HCT116 (cell line): Measurements from ENCODE around the gene VAMP2. TPM values are rescaled to one million over a fixed set of nuclear protein-coding genes. Genes with fewer than 3 reads are reported as not detected.

Source experiments
- ATAC-seq: fragments of 200-7000 bp; cut with Tn5 transposase; 2 replicates; pipeline ENCODE4 v1.9.1; 2020; ENCODE audit warnings: mild to moderate bottlenecking, moderate library complexity
- BruUV-seq: library from RNA; stranded (reverse); fragments of 400-500 nt; replicated peaks from 2 replicates; lab custom pipeline; 2021; lab: Mats Ljungman, UMichigan
- CTCF ChIA-PET: fragments of 300-600 bp; sonication (Branson Sonifier 250); formaldehyde crosslinking; loops from one replicate; lab custom pipeline; 2021; ENCODE audit warnings: antibody characterized with exemption; lab: Charles Lee
- POLR2A ChIA-PET: fragments of 300-600, 350-600 bp; sonication (Branson Sonifier 250); formaldehyde crosslinking; loops from one replicate; lab custom pipeline; 2021; ENCODE audit warnings: antibody characterized with exemption; lab: Charles Lee
- RAD21 ChIA-PET, 2 experiments: fragments of 300-600 bp; sonication (Branson Sonifier 250); formaldehyde crosslinking; loops; one replicate each; lab custom pipeline; 2023; ENCODE audit warnings: low total read pairs in 2 of 2; ENCODE audit not compliant: uncharacterized antibody in 2 of 2, unreplicated experiment in 2 of 2, low non-redundant PET in 1 of 2; lab: Charles Lee
- DNase-seq: peaks from one replicate; pipeline ENCODE4 v3.0.0-alpha.2; 2010; ENCODE audit warnings: low read depth, low spot score
- H2AFZ ChIP-seq: fragments of 200-600 bp; shearing (Covaris generic), sonication (generic); 2 replicates; pipeline ENCODE4 v1.6.1; 2017; ENCODE audit warnings: low read depth, mixed run types, mixed read lengths, antibody characterized with exemption, low read length; ENCODE audit not compliant: poor library complexity, severe bottlenecking
- H3K27ac ChIP-seq: 2 replicates; pipeline ENCODE4 v1.5.1; 2012; ENCODE audit warnings: low read depth, low read length
- H3K27me3 ChIP-seq: fragments of 200-600 bp; sonication (generic); 2 replicates; pipeline ENCODE4 v1.6.1; 2016; ENCODE audit warnings: mixed run types, low read length, mixed read lengths; ENCODE audit not compliant: insufficient read depth
- H3K36me3 ChIP-seq, 2 experiments: fragments of 200-500 bp in 1 of 2; fragments of 200-600 bp in 1 of 2; sonication (Bioruptor generic) in 1 of 2; sonication (generic) in 1 of 2; 2 replicates each; pipeline versions ENCODE4 v1.5.1 to v1.6.1; 2014 to 2016; ENCODE audit warnings: low read length in 2 of 2, inconsistent platforms in 1 of 2, mixed read lengths in 1 of 2, mixed run types in 1 of 2; ENCODE audit not compliant: insufficient read depth in 2 of 2, control insufficient read depth in 1 of 2
- H3K4me1 ChIP-seq, 2 experiments: fragments of 200-600 bp in 1 of 2; sonication (generic) in 1 of 2; 2 replicates each; pipeline versions ENCODE4 v1.5.1 to v1.6.1; 2012 to 2017; ENCODE audit warnings: low read length in 2 of 2, inconsistent platforms in 1 of 2, mild to moderate bottlenecking in 1 of 2, mixed read lengths in 1 of 2, mixed run types in 1 of 2, moderate library complexity in 1 of 2; ENCODE audit not compliant: insufficient read depth in 2 of 2, control insufficient read depth in 1 of 2
- H3K4me2 ChIP-seq: fragments of 200-600 bp; sonication (generic); 2 replicates; pipeline ENCODE4 v1.6.1; 2017; ENCODE audit warnings: mixed run types, low read length, mixed read lengths
- H3K4me3 ChIP-seq, 2 experiments: fragments of 200-600 bp in 1 of 2; sonication (generic) in 1 of 2; replicated peaks in 1 of 2; 2 replicates each; pipeline ENCODE4 v1.5.1; 2011 to 2016; ENCODE audit warnings: low read length in 2 of 2, control low read depth in 1 of 2, low read depth in 1 of 2, mild to moderate bottlenecking in 1 of 2, mixed read lengths in 1 of 2, mixed run types in 1 of 2
- H3K79me2 ChIP-seq: fragments of 200-600 bp; sonication (generic); 2 replicates; pipeline ENCODE4 v1.6.1; 2017; ENCODE audit warnings: mild to moderate bottlenecking, mixed run types, low read length, moderate library complexity, mixed read lengths; ENCODE audit not compliant: insufficient read depth
- H3K9ac ChIP-seq: fragments of 200-600 bp; sonication (generic); 2 replicates; pipeline ENCODE4 v1.6.1; 2016; ENCODE audit warnings: low read length, mixed read lengths
- H3K9me2 ChIP-seq: fragments of 200-600 bp; sonication (generic), shearing (Covaris generic); 2 replicates; pipeline ENCODE4 v1.6.1; 2017; ENCODE audit warnings: mixed run types, mild to moderate bottlenecking, moderate library complexity; ENCODE audit not compliant: insufficient read depth
- H3K9me3 ChIP-seq, 2 experiments: fragments of 200-500 bp in 1 of 2; fragments of 200-600 bp in 1 of 2; sonication (Bioruptor generic) in 1 of 2; sonication (generic) in 1 of 2; 2 replicates each; pipeline ENCODE4 v1.6.1; 2014 to 2017; ENCODE audit warnings: low read length in 2 of 2, mixed read lengths in 2 of 2, inconsistent platforms in 1 of 2, low read depth in 1 of 2, mild to moderate bottlenecking in 1 of 2, mixed run types in 1 of 2, moderate library complexity in 1 of 2; ENCODE audit not compliant: control insufficient read depth in 1 of 2, insufficient read depth in 1 of 2
- H4K20me1 ChIP-seq: fragments of 200-600 bp; sonication (generic), shearing (Covaris generic); 2 replicates; pipeline ENCODE4 v1.6.1; 2017; ENCODE audit warnings: mixed run types, mild to moderate bottlenecking, moderate library complexity; ENCODE audit not compliant: insufficient read depth
- ATF3 ChIP-seq: IDR thresholded peaks from 2 replicates; pipeline ENCODE4 v1.6.1; 2012
- CBX3 ChIP-seq: IDR thresholded peaks from 2 replicates; pipeline ENCODE4 v1.6.1; 2012; ENCODE audit warnings: low read depth
- CEBPB ChIP-seq: IDR thresholded peaks from 2 replicates; pipeline ENCODE4 v1.6.1; 2012; ENCODE audit warnings: low read depth
- CTCF ChIP-seq, 3 experiments: fragments of 200-600 bp in 1 of 3; sonication (generic) in 1 of 3; IDR thresholded peaks in 2 of 3; conservative IDR thresholded peaks in 1 of 3; 2 replicates each; pipeline ENCODE4 v1.5.1; 2012 to 2017; ENCODE audit warnings: low read depth in 2 of 3, low read length in 2 of 3, antibody characterized with exemption in 1 of 3, borderline replicate concordance in 1 of 3, control low read depth in 1 of 3, mild to moderate bottlenecking in 1 of 3, mixed read lengths in 1 of 3, mixed run types in 1 of 3, moderate library complexity in 1 of 3; ENCODE audit not compliant: insufficient read depth in 1 of 3
- EGR1 ChIP-seq: IDR thresholded peaks from 2 replicates; pipeline ENCODE4 v1.6.1; 2012; ENCODE audit warnings: low read depth
- ELF1 ChIP-seq: IDR thresholded peaks from 2 replicates; pipeline ENCODE4 v1.6.1; 2012; ENCODE audit warnings: low read depth, borderline replicate concordance
- EZH2 ChIP-seq: fragments of 200-600 bp; sonication (generic); IDR thresholded peaks from 2 replicates; pipeline ENCODE4 v1.6.1; 2017; ENCODE audit warnings: antibody characterized with exemption, mixed run types
- EZH2phosphoT487 ChIP-seq: fragments of 200-600 bp; IDR thresholded peaks from 2 replicates; pipeline ENCODE4 v1.6.1; 2018; ENCODE audit warnings: antibody characterized with exemption, borderline replicate concordance
- POLR2A ChIP-seq: IDR thresholded peaks from 2 replicates; pipeline ENCODE4 v1.7.0; 2011; ENCODE audit warnings: borderline replicate concordance; ENCODE audit not compliant: insufficient read depth, insufficient read length; ENCODE audit errors: extremely low read depth
- POLR2AphosphoS5 ChIP-seq: IDR thresholded peaks from 2 replicates; pipeline ENCODE4 v1.6.1; 2011; ENCODE audit warnings: mild to moderate bottlenecking, low read depth, low read length, moderate library complexity
- RAD21 ChIP-seq: IDR thresholded peaks from 2 replicates; pipeline ENCODE4 v1.6.1; 2012; ENCODE audit warnings: low read depth, mild to moderate bottlenecking
- SIN3A ChIP-seq: IDR thresholded peaks from 2 replicates; pipeline ENCODE4 v1.6.1; 2012; ENCODE audit warnings: low read depth
- SP1 ChIP-seq: IDR thresholded peaks from 2 replicates; pipeline ENCODE4 v1.6.1; 2012; ENCODE audit warnings: low read depth
- SRF ChIP-seq: IDR thresholded peaks from 2 replicates; pipeline ENCODE4 v1.6.1; 2012; ENCODE audit warnings: low read depth
- YY1 ChIP-seq: IDR thresholded peaks from 2 replicates; pipeline ENCODE4 v1.6.1; 2011; ENCODE audit warnings: low read length, low read depth, moderate library complexity, mild to moderate bottlenecking; ENCODE audit not compliant: insufficient replicate concordance; ENCODE audit errors: extremely low read depth
- ZBTB33 ChIP-seq: IDR thresholded peaks from 2 replicates; pipeline ENCODE4 v1.6.1; 2011; ENCODE audit warnings: mild to moderate bottlenecking, low read length, moderate library complexity; ENCODE audit not compliant: insufficient replicate concordance; ENCODE audit errors: extremely low read depth
- ZFX ChIP-seq: fragments of 450-650 bp; IDR thresholded peaks from 2 replicates; pipeline ENCODE4 v1.6.1; 2017
- ZNF274 ChIP-seq: fragments of 200-500 bp; sonication (Bioruptor generic); IDR thresholded peaks from 2 replicates; pipeline ENCODE4 v1.6.1; 2014; ENCODE audit warnings: mild to moderate bottlenecking, low read depth, low read length, inconsistent platforms
- intact Hi-C: fragments of 100-400 bp; cut with micrococcal nuclease; formaldehyde crosslinking; loops from 2 replicates; pipeline ENCODE4 v1.10.0; 2022
- total RNA-seq: library from RNA; stranded (reverse); gene quantifications from one replicate; pipeline ENCODE4 v1.2.1, GENCODE V29; 2021; ENCODE audit not compliant: unreplicated experiment

The VAMP2 gene
- total RNA-seq, 1 experiment from 2014 or later: 35.9 TPM

GRCh38 chr17:8161289-8162232 is 1.2 kb downstream of the VAMP2 start:
- no peaks in the 10 kb centered on the region for H3K27me3 ChIP-seq
- DNase-seq (no peak), ATAC-seq (peak; percentile 10)
- peak overlapping the region; percentile 100 for H3K9ac ChIP-seq
- intact Hi-C loops: no loop called here
- H3K9me2 ChIP-seq: no peaks in the 10 kb centered on the region
- H3K79me2 ChIP-seq: peaks cover 34% of the 10 kb centered on the region
- ChIA-PET RAD21 (no interaction called here), CTCF (no interaction called here), POLR2A (interaction anchor here (9.4 kb wide), 1 partner anchor 11 kb away, joined by 95 read pairs; no protein-coding TSS in a partner anchor)
- H3K27ac ChIP-seq: peak overlapping the region; percentile 93
- H3K4me2 ChIP-seq: peak overlapping the region; percentile 99
- no peaks in the 10 kb centered on the region for H4K20me1 ChIP-seq
- TF ChIP-seq POLR2A: no peak
- TF ChIP-seq EGR1: no peak
- no peak for TF ChIP-seq CBX3
- TF ChIP-seq ATF3: no peak
- no peak for TF ChIP-seq ZFX
- no peak for TF ChIP-seq SP1
- no peak for TF ChIP-seq EZH2
- TF ChIP-seq YY1: no peak
- TF ChIP-seq CEBPB: no peak
- no peak for TF ChIP-seq ZBTB33
- no peak for TF ChIP-seq SRF
- TF ChIP-seq ELF1: no peak
- no peak for TF ChIP-seq POLR2AphosphoS5
- no peak for TF ChIP-seq EZH2phosphoT487
- TF ChIP-seq SIN3A: no peak
- TF ChIP-seq RAD21: no peak
- no peak for TF ChIP-seq ZNF274
- TF ChIP-seq CTCF (IDR thresholded peaks at IDR 0.05 in 2 of 3, conservative IDR thresholded peaks at IDR 0.05 in 1 of 3; ENCODE audit: borderline replicate concordance in 1 of 3, insufficient read depth in 1 of 3, low read depth in 2 of 3, low read length in 2 of 3): no peak
- peaks cover 42 to 76% of the 10 kb centered on the region in 2 experiments for H3K4me1 ChIP-seq
- no peaks in the 10 kb centered on the region for H3K9me3 ChIP-seq
- TSS peak; percentile 67 for BruUV-seq
- no peak overlapping the region for H2AFZ ChIP-seq
- H3K36me3 ChIP-seq: peaks cover 4 to 13% of the 10 kb centered on the region in 2 experiments; a peak in 3 of 4 replicates
- H3K4me3 ChIP-seq: peak overlapping the region; percentile 95 to 99
